ENCODE data around the gene NUDT17. TPM values are rescaled to one million over a fixed set of nuclear protein-coding genes. Genes with fewer than 3 reads are reported as not detected.

Gene NUDT17
- polyA plus RNA-seq, 1 donor (not counting 4 experiments of a cell fraction or from before 2014, with no cell fraction given), result 1.3 TPM

DNA sequence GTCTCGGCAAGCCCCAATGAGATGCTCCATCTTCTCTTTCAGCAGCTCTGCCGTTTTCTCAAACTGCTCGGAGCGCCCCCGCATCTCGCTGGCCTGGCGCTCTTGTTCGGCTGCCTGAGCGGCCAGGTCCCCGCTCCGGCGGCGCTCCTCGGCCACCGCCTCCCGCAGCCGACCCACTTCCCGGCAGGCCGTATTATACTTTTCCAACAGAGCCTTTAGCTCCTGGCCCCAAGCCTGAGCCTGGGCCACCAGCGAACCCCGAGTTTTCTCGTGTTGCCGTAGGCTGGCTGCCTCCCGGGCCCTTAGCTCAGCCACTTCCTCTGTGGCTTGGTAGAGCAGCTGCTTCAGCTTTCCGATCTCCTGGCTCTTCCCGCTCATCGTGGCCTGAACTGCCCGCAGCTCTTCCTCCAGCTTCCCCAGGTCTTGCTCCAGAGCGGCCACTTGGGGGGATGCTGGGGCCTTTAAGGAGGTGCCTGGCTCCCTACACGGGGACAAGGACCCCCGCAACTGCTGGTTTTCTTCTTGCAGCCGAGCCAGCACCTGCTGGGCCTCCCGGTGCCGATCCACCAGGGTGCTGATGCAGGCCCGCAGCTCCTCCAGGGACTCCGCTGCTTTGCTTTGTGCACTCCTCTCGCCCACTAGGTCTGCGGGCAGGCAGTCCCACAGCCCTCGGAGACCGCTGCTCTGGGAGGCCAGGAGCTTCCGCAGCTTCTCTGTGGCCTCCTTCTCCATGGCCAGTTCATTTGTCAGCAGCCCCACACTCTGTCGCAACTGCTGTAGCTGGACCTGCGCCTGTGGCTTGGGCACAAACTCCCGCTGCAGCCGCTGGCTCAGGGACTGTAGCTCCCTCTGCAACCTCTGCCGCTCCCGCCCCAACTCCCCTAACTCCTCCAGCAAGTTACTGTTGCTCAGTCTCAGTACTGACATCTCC is 26.8 kb downstream of the NUDT17 start:
- TF ChIP-seq, protein P1, sequence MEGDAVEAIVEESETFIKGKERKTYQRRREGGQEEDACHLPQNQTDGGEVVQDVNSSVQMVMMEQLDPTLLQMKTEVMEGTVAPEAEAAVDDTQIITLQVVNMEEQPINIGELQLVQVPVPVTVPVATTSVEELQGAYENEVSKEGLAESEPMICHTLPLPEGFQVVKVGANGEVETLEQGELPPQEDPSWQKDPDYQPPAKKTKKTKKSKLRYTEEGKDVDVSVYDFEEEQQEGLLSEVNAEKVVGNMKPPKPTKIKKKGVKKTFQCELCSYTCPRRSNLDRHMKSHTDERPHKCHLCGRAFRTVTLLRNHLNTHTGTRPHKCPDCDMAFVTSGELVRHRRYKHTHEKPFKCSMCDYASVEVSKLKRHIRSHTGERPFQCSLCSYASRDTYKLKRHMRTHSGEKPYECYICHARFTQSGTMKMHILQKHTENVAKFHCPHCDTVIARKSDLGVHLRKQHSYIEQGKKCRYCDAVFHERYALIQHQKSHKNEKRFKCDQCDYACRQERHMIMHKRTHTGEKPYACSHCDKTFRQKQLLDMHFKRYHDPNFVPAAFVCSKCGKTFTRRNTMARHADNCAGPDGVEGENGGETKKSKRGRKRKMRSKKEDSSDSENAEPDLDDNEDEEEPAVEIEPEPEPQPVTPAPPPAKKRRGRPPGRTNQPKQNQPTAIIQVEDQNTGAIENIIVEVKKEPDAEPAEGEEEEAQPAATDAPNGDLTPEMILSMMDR (optimal IDR thresholded peaks at IDR 0.05 in 1 of 3, IDR thresholded peaks at IDR 0.05 in 1 of 3, conservative IDR thresholded peaks at IDR 0.05 in 1 of 3; ENCODE audit: extremely low read depth in 1 of 3, insufficient read depth in 2 of 3, low read length in 3 of 3), result no peak
- TF ChIP-seq EZH2 (IDR thresholded peaks at IDR 0.05; ENCODE audit: low read length), result no peak
- no peaks in the 10 kb centered on the region for H3K79me2 ChIP-seq (ENCODE audit: control insufficient read depth, insufficient read depth, low read length)
- H3K4me2 ChIP-seq (ENCODE audit: control insufficient read depth, extremely low read depth, insufficient read depth, low read depth, low read length), result peak overlapping the region; percentile 71
- H3K9me3 ChIP-seq (ENCODE audit: control insufficient read depth, low read depth, low read length), result no peaks in the 10 kb centered on the region
- dilution Hi-C loops (cut with MboI; ENCODE audit: extremely low pct_ligation_motif_present, low sequenced_read_pairs), result no loop called here
- no peaks in the 10 kb centered on the region for H4K20me1 ChIP-seq (ENCODE audit: control insufficient read depth, extremely low read depth, insufficient read depth, low read length)
- peaks cover 15% of the 10 kb centered on the region for H3K27me3 ChIP-seq (ENCODE audit: control insufficient read depth, extremely low read depth, insufficient read depth, low read length)
- H3K4me3 ChIP-seq (ENCODE audit: control insufficient read depth in 2 of 3, extremely low read depth in 1 of 3, insufficient read depth in 2 of 3, low read depth in 1 of 3, low read length in 3 of 3), result peak overlapping the region in 2 of 3 experiments; percentile 7 to 51
- H3K27ac ChIP-seq (ENCODE audit: control insufficient read depth, insufficient read depth, low read length), result no peak overlapping the region
- no peak for FAIRE-seq
- peak overlapping the region; percentile 15 for H3K9ac ChIP-seq (ENCODE audit: control insufficient read depth, extremely low read depth, insufficient read depth, low read length)
- H3K9me1 ChIP-seq (ENCODE audit: control insufficient read depth, extremely low read depth, insufficient read depth, low read length), result no peaks in the 10 kb centered on the region
- H3K4me1 ChIP-seq (ENCODE audit: control insufficient read depth, extremely low read depth, insufficient read depth, low read length), result peaks cover 10% of the 10 kb centered on the region
- H2AFZ ChIP-seq (ENCODE audit: control insufficient read depth, low read length), result peak overlapping the region; percentile 69
- DNase-seq (ENCODE audit: low read depth, low spot score), result no peak
- no peaks in the 10 kb centered on the region for H3K36me3 ChIP-seq (ENCODE audit: control insufficient read depth in 2 of 2, extremely low read depth in 1 of 2, insufficient read depth in 2 of 2, low read length in 2 of 2)

- Histone ChIP-seq H3K27me3 (ENCODE audit: control insufficient read depth, extremely low read depth, insufficient read depth, low read length) (peaks cover 12% of the 10 kb centered on the region), H3K9me3 (ENCODE audit: control insufficient read depth, low read depth, low read length) (no peaks in the 10 kb centered on the region), H2AFZ (ENCODE audit: control insufficient read depth, low read length) (no peak overlapping the region), H3K9me1 (ENCODE audit: control insufficient read depth, extremely low read depth, insufficient read depth, low read length) (no peaks in the 10 kb centered on the region), H3K4me2 (ENCODE audit: control insufficient read depth, extremely low read depth, insufficient read depth, low read depth, low read length) (no peak overlapping the region), H3K79me2 (ENCODE audit: control insufficient read depth, insufficient read depth, low read length) (no peaks in the 10 kb centered on the region), H3K27ac (ENCODE audit: control insufficient read depth, insufficient read depth, low read length) (no peak overlapping the region), H3K4me3 (ENCODE audit: control insufficient read depth in 2 of 3, extremely low read depth in 1 of 3, insufficient read depth in 2 of 3, low read depth in 1 of 3, low read length in 3 of 3) (no peak overlapping the region), H3K9ac (ENCODE audit: control insufficient read depth, extremely low read depth, insufficient read depth, low read length) (no peak overlapping the region), H3K4me1 (ENCODE audit: control insufficient read depth, extremely low read depth, insufficient read depth, low read length) (peaks cover 18% of the 10 kb centered on the region), H3K36me3 (ENCODE audit: control insufficient read depth in 2 of 2, extremely low read depth in 1 of 2, insufficient read depth in 2 of 2, low read length in 2 of 2) (no peaks in the 10 kb centered on the region), H4K20me1 (ENCODE audit: control insufficient read depth, extremely low read depth, insufficient read depth, low read length) (no peaks in the 10 kb centered on the region)
- FAIRE-seq, result no peak
- TF ChIP-seq, protein P1 (optimal IDR thresholded peaks at IDR 0.05 in 1 of 3, IDR thresholded peaks at IDR 0.05 in 1 of 3, conservative IDR thresholded peaks at IDR 0.05 in 1 of 3; ENCODE audit: extremely low read depth in 1 of 3, insufficient read depth in 2 of 3, low read length in 3 of 3), result no peak
- TF ChIP-seq EZH2 (IDR thresholded peaks at IDR 0.05; ENCODE audit: low read length), result no peak
- no peak for DNase-seq (ENCODE audit: low read depth, low spot score)
- dilution Hi-C loops (cut with MboI; ENCODE audit: extremely low pct_ligation_motif_present, low sequenced_read_pairs), result no loop called here
Observed at GRCh38 chr1:145874646-145875045, 29.2 kb downstream of the NUDT17 start.
